Neural progenitor cell (in vitro differentiated cells): ENCODE measurements around the gene MED13L. TPM values are rescaled to one million over a fixed set of nuclear protein-coding genes. Genes with fewer than 3 reads are reported as not detected.
A peak's percentile ranks its signal among the peaks of the same experiment; 100 is the strongest.

ENCODE experiments used
- DNase-seq: peaks from one replicate; pipeline ENCODE4 v3.0.0-alpha.2; 2016; ENCODE audit warnings: low spot score
- H2AFZ ChIP-seq: fragments of 200-600 bp; sonication (generic); replicated peaks from 2 replicates; pipeline ENCODE4 v1.6.1; 2016; ENCODE audit warnings: antibody characterized with exemption
- H3F3A ChIP-seq: fragments of 200-600 bp; sonication (generic); 2 replicates; pipeline ENCODE4 v1.6.1; 2016; ENCODE audit warnings: antibody characterized with exemption, low read depth
- H3K27ac ChIP-seq: fragments of 200-600 bp; sonication (generic); 2 replicates; pipeline ENCODE4 v1.5.1; 2016; ENCODE audit warnings: mild to moderate bottlenecking
- H3K27me3 ChIP-seq: fragments of 200-600 bp; sonication (generic); 2 replicates; pipeline ENCODE4 v1.6.1; 2016; ENCODE audit warnings: mild to moderate bottlenecking, moderate library complexity
- H3K36me3 ChIP-seq: fragments of 200-600 bp; sonication (generic); 2 replicates; pipeline ENCODE4 v1.5.1; 2016
- H3K4me1 ChIP-seq: fragments of 200-600 bp; sonication (generic); 2 replicates; pipeline ENCODE4 v1.6.1; 2016; ENCODE audit warnings: mixed run types
- H3K4me2 ChIP-seq: fragments of 200-600 bp; sonication (generic); 2 replicates; pipeline ENCODE4 v1.6.1; 2016
- H3K4me3 ChIP-seq: fragments of 200-600 bp; sonication (generic); 2 replicates; pipeline ENCODE4 v1.5.1; 2016
- H3K79me2 ChIP-seq: fragments of 200-600 bp; sonication (generic); 2 replicates; pipeline ENCODE4 v1.6.1; 2016; ENCODE audit warnings: low read depth
- H3K9ac ChIP-seq: fragments of 200-600 bp; sonication (generic); 2 replicates; pipeline ENCODE4 v1.6.1; 2016
- H3K9me3 ChIP-seq: fragments of 200-600 bp; sonication (generic); 2 replicates; pipeline ENCODE4 v1.5.1; 2016; ENCODE audit warnings: low read depth
- H4K20me1 ChIP-seq: fragments of 200-600 bp; sonication (generic); 2 replicates; pipeline ENCODE4 v1.6.1; 2016; ENCODE audit warnings: low read depth
- H3K27ac Mint-ChIP-seq: 3 replicates; pipeline ENCODE4 v1.8.0; 2021; ENCODE audit warnings: mixed read lengths
- H3K27me3 Mint-ChIP-seq: 2 replicates; pipeline ENCODE4 v1.8.0; 2022; ENCODE audit warnings: low read depth, mild to moderate bottlenecking, inconsistent platforms, moderate library complexity, mixed read lengths; ENCODE audit not compliant: insufficient read depth
- H3K36me3 Mint-ChIP-seq: 3 replicates; pipeline ENCODE4 v1.8.0; 2021; ENCODE audit warnings: mixed read lengths
- H3K4me1 Mint-ChIP-seq: 3 replicates; pipeline ENCODE4 v1.8.0; 2021; ENCODE audit warnings: mixed read lengths
- H3K4me3 Mint-ChIP-seq: 3 replicates; pipeline ENCODE4 v1.8.0; 2021; ENCODE audit warnings: mild to moderate bottlenecking, moderate library complexity, mixed read lengths
- H3K9me3 Mint-ChIP-seq: 3 replicates; pipeline ENCODE4 v1.8.0; 2020; ENCODE audit warnings: mixed read lengths
- CTCF ChIP-seq: fragments of 200-600 bp; sonication (generic); IDR thresholded peaks from 2 replicates; pipeline ENCODE4 v1.5.1; 2017; ENCODE audit warnings: antibody characterized with exemption, mild to moderate bottlenecking
- EZH2 ChIP-seq: fragments of 200-600 bp; sonication (generic); IDR thresholded peaks from 2 replicates; pipeline ENCODE4 v1.6.1; 2017; ENCODE audit warnings: antibody characterized with exemption, mild to moderate bottlenecking, moderate library complexity
- EZH2phosphoT487 ChIP-seq: fragments of 200-600 bp; sonication (generic); IDR thresholded peaks from 2 replicates; pipeline ENCODE4 v1.6.1; 2017; ENCODE audit warnings: antibody characterized with exemption
- total RNA-seq: library from RNA; depleted of rRNA; stranded (reverse); fragments of >200 nt; gene quantifications from 2 replicates; pipeline ENCODE4 v1.2.3, GENCODE V29; 2015; ENCODE audit warnings: low replicate concordance

Gene MED13L
- total RNA-seq, 1 donor from 2014 or later = 149 TPM

GRCh38 chr12:116160883-116161458 lies 116.5 kb downstream of the MED13L start:
- Histone ChIP-seq H3F3A (peaks cover 26% of the 10 kb centered on the region), H3K36me3 (no peaks in the 10 kb centered on the region), H3K9ac (no peak overlapping the region), H3K27me3 (no peaks in the 10 kb centered on the region), H2AFZ (no peak overlapping the region), H3K4me1 (peaks cover 74% of the 10 kb centered on the region), H3K27ac (peak overlapping the region; percentile 52), H4K20me1 (peaks cover 91% of the 10 kb centered on the region), H3K9me3 (no peaks in the 10 kb centered on the region), H3K4me3 (no peak overlapping the region), H3K4me2 (peak overlapping the region; percentile 65), H3K79me2 (peaks cover 100% of the 10 kb centered on the region)
- no peak overlapping the region for H3K27ac Mint-ChIP-seq
- H3K4me3 Mint-ChIP-seq = no peak overlapping the region
- H3K36me3 Mint-ChIP-seq = no peaks in the 10 kb centered on the region
- H3K4me1 Mint-ChIP-seq = peaks cover 34% of the 10 kb centered on the region
- TF ChIP-seq CTCF (no peak), EZH2 (no peak), EZH2phosphoT487 (no peak)
- DNase-seq = no peak
- no peaks in the 10 kb centered on the region for H3K9me3 Mint-ChIP-seq
- no peaks in the 10 kb centered on the region for H3K27me3 Mint-ChIP-seq

- DNase-seq = no peak
- no peaks in the 10 kb centered on the region for H3K27me3 Mint-ChIP-seq
- no peak overlapping the region for H3K27ac ChIP-seq
- no peaks in the 10 kb centered on the region for H3K9me3 Mint-ChIP-seq
- no peak overlapping the region for H3K4me2 ChIP-seq
- H3K36me3 ChIP-seq = no peaks in the 10 kb centered on the region
- peaks cover 91% of the 10 kb centered on the region for H4K20me1 ChIP-seq
- peaks cover 100% of the 10 kb centered on the region for H3K79me2 ChIP-seq
- H3F3A ChIP-seq = peaks cover 26% of the 10 kb centered on the region
- H3K4me3 ChIP-seq = no peak overlapping the region
- H3K4me1 ChIP-seq = peaks cover 81% of the 10 kb centered on the region
- no peak overlapping the region for H3K9ac ChIP-seq
- H3K27me3 ChIP-seq = no peaks in the 10 kb centered on the region
- TF ChIP-seq CTCF (no peak), EZH2phosphoT487 (no peak), EZH2 (no peak)
- H3K27ac Mint-ChIP-seq = no peak overlapping the region
- no peak overlapping the region for H3K4me3 Mint-ChIP-seq
- H2AFZ ChIP-seq = no peak overlapping the region
- H3K9me3 ChIP-seq = no peaks in the 10 kb centered on the region
- H3K36me3 Mint-ChIP-seq = no peaks in the 10 kb centered on the region
- peaks cover 28% of the 10 kb centered on the region for H3K4me1 Mint-ChIP-seq
Observed at GRCh38 chr12:116160231-116160630, 117.3 kb downstream of the MED13L start.

GRCh38 chr12:116159593-116160200 lies 117.8 kb downstream of the MED13L start:
- Mint-ChIP-seq H3K27me3 (no peaks in the 10 kb centered on the region), H3K9me3 (no peaks in the 10 kb centered on the region), H3K4me3 (no peak overlapping the region), H3K27ac (no peak overlapping the region), H3K36me3 (no peaks in the 10 kb centered on the region), H3K4me1 (peaks cover 25% of the 10 kb centered on the region)
- Histone ChIP-seq H3K79me2 (peaks cover 100% of the 10 kb centered on the region), H3K9me3 (no peaks in the 10 kb centered on the region), H3K9ac (no peak overlapping the region), H3K4me2 (no peak overlapping the region), H3K4me1 (peaks cover 83% of the 10 kb centered on the region), H3K27ac (no peak overlapping the region), H3K27me3 (no peaks in the 10 kb centered on the region), H3K4me3 (no peak overlapping the region), H3F3A (peaks cover 32% of the 10 kb centered on the region), H3K36me3 (no peaks in the 10 kb centered on the region), H4K20me1 (peaks cover 91% of the 10 kb centered on the region), H2AFZ (no peak overlapping the region)
- TF ChIP-seq EZH2 (no peak), CTCF (no peak), EZH2phosphoT487 (no peak)
- no peak for DNase-seq
